DOHH2 (cell line): ENCODE results near the gene IGF1R.

Experiments used
- CTCF ChIP-seq: fragments of 200-600 bp; sonication (generic); IDR thresholded peaks from one replicate; pipeline ENCODE4 v1.5.1; 2014; ENCODE audit warnings: antibody characterized with exemption, mild to moderate bottlenecking, low read depth, low read length; ENCODE audit not compliant: poor library complexity, severe bottlenecking
- EZH2phosphoT487 ChIP-seq: fragments of 200-600 bp; sonication (generic); IDR thresholded peaks from 2 replicates; pipeline ENCODE4 v1.6.1; 2017; ENCODE audit warnings: borderline replicate concordance, mild to moderate bottlenecking, antibody characterized with exemption, low read length, moderate library complexity, mixed read lengths

- TF ChIP-seq CTCF = no peak
- no peak for TF ChIP-seq EZH2phosphoT487
Measured at GRCh38 chr15:98813951-98814350, 165.6 kb downstream of the IGF1R start.
